Measurements from ENCODE around the gene CSF1R.

CSF1R gene

GRCh38 chr5:150120617-150121447 is 34.5 kb upstream of the CSF1R start:
- TF ChIP-seq CTCF (IDR thresholded peaks at IDR 0.05; ENCODE audit: low read depth, low read length) = no peak
- DNase-seq (ENCODE audit: extremely low read depth, low read depth) = no peak

GRCh38 chr5:150120062-150120441 is 33.7 kb upstream of the CSF1R start:
- no peak for DNase-seq (ENCODE audit: extremely low read depth, low read depth)

GRCh38 chr5:150119421-150120061 is 33.2 kb upstream of the CSF1R start:
- TF ChIP-seq CTCF (IDR thresholded peaks at IDR 0.05; ENCODE audit: low read depth, low read length) = no peak
- DNase-seq (ENCODE audit: extremely low read depth, low read depth) = no peak

More at GRCh38 chr5:150120062-150120441, 33.7 kb upstream of the CSF1R start:
- TF ChIP-seq CTCF (IDR thresholded peaks at IDR 0.05; ENCODE audit: low read depth, low read length) = no peak

GRCh38 chr5:150118561-150119229 is 32.3 kb upstream of the CSF1R start:
- DNase-seq (ENCODE audit: extremely low read depth, low read depth) = no peak

GRCh38 chr5:150117945-150118560 is 31.7 kb upstream of the CSF1R start:
- DNase-seq (ENCODE audit: extremely low read depth, low read depth) = no peak
- TF ChIP-seq CTCF (IDR thresholded peaks at IDR 0.05; ENCODE audit: low read depth, low read length) = no peak

More at GRCh38 chr5:150118561-150119229, 32.3 kb upstream of the CSF1R start:
- no peak for TF ChIP-seq CTCF (IDR thresholded peaks at IDR 0.05; ENCODE audit: low read depth, low read length)

- TF ChIP-seq CTCF (IDR thresholded peaks at IDR 0.05; ENCODE audit: low read depth, low read length) = no peak
- DNase-seq (ENCODE audit: extremely low read depth, low read depth) = no peak
Measured at GRCh38 chr5:150116667-150117400, 30.5 kb upstream of the CSF1R start.
